ENCODE results near the gene YBX2.
"Not testable (repeated sequence)": the region's sequence is repeated elsewhere in the genome, so short reads cannot be mapped to it uniquely, and the experiment has no call there.

YBX2 gene

DNA sequence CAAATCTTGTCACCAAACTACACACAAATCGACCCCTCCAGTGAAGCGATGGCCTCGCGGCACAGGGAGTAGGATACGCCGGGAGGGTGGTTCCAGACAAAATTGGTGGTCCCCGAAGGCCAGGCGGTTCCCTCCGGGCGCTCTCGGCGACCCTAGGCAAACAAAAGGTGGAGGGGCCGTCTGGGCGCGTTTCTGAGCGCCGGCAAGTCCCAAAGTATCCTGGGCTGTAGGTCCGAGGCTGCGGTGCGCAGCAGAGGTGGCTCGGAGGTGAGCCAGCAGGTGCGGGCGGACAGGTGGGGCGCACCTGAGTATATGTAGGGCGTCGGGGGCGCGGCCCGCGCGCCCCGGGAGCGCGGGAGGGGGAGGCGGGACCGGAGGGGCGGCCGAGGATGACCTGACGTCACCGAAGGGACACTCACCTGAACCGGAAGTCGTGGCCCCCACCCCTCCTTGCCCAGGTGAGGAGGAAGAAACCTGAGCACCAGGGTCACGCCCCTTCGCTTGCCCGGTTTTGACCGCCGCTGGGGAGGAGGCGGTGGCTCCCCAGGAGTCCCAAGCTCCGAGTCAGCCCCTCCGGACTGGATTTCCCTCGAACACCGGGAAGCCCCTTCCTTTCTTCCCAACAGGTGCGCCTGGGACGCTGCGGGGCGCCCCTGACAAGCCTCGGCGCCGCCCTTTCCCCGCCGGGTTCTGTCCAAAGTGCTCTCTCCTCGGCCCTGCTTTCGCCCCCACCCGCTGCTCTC, 32.1 kb downstream of the YBX2 start, which contains the start of gene CLDN7:
Gene CLDN7, minus strand, starts transcription at position 287 of the 743 bp plus-strand sequence. CDS start 435 bp downstream, outside the sequence.
- DNase-seq: peak; percentile 39

DNA sequence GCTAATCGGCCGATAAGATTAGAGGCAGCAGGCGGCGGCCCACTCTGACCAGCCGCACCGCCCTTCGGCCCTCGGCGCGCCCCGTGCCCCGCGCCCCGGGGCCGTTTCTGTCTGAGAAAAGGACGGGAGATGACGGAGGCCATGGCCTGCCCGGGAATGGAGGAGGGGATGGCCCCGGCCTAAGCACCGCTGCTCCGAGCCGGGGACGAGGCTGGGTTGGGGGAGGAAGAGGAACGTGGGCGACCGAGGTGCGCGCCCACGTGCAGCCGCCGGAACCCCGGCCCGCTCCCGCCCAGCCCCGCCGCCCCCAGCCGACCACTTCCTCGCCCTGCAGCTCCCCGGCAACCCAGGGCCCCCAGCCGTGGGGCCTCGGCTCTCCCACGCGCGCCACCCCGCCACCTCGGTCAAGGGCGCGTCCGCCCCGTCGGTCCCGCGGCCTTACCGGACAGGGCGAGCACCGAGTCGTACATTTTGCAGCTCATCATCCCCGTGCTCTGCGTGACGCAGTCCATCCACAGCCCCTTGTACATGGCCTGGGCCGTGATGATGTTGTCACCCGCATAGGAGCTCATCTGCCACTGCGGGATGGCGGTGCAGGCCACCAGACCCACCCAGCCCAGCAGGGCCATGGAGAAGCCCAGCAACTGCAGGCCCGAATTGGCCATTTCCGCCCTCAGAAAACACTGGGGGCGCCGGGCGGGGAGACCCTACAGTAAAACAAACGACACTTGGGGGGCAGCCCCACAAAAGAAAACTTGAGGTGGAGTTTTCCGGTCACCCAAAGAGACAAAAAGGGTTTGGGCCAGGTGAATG, 32.9 kb downstream of the YBX2 start:
- DNase-seq: no peak

DNA sequence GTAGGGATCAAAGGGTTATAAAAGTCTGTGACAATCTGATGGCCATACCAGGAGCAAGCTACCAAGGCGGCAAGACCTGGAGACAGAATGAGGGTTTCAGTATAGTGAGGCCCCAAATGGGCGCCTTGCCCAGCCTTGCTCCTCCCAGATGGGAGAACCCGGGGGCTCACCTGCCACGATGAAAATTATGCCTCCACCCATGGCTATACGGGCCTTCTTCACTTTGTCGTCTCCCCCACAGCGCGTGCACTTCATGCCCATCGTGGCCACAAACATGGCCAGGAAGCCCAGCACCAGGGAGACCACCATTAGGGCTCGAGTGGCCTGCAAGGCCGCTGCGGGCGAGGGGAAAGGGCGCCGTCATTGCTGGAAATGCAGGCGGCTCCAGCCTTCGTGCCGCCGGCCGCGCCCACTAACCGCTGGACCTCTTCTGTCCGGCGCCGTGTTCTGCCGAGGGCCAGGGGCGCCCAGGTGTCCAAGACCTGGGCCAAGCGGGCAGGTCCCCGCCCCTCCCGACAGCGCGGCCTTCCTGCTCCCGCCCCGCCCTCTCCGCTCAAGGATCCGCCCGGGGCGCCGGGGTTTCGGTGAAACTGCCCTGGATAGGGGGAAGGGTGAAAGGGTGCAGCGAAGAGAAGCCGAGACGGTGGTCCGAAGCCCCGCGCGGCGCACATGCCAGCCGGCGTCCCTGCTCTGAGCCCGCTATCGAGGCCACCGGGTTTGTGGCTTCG, 33.6 kb downstream of the YBX2 start:
- no peak for DNase-seq

DNA sequence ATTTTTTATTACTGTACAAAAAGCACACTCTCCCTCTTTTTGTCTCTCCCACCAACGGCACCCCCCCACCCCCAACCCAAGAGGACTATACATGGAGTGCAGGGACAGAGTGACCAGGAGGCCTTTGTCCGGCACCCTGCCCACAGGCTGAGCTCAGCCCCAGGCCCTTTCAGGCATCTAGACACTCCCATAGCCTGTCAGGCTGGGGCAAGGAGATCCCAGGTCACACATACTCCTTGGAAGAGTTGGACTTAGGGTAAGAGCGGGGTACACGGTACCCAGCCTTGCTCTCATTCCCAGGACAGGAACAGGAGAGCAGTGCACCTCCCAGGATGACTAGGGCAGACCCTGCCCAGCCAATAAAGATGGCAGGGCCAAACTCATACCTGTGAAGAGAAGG, 34.3 kb downstream of the YBX2 start:
- DNase-seq: no peak

DNA sequence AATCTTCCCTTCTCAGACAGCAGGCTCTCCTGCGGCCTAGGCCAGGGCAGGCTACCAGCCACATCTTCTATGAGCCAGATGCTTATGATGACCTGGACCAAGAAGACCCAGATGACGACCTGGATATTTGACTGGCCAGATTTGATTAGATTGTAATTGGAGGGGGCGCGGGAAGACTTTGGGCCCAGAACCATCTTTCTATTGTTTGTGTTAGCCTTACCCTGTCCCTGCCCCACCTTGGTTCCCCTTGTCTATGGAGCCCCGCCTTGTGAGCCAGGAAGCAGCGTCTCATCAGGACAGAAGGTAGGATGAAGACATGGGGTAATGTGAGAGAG, 34.9 kb downstream of the YBX2 start:
- DNase-seq: no peak

DNA sequence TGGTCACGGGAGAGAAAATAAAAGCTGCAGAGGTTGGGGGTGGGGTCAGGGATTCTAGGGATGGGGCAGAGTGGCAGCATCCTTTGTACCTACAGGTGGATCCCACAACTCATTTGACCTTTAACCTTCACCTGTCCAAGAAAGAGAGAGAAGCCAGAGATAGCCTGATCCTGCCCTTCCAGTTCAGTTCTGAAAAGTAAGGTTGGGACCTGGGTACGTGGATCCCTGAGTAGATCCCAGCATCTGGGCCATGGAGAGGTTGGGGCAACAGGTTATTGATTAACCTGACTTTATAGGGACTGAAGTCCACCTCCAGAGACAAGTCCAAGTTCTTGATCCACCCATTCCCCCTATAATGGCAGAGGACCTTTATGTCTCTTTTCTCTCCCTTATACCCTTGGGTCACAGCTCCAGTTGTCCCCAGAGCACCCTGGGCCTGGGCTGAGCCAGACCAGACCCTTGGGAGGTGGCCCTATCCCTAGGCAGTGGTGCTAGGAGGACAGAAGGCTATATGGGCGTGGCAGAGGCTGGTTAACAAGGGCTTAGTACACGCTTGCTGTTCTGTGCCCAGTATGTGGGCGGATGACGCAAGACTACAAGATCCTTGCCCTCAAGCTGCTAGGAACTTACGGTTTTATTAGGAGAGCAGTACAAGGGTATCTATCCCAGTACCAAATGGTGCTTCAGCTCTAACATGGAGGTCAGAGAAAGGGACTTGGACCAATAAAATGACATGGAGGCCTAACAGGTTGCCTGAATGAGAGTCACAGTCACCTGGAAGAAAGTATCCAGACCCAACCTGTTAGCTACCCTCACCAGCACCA, 35.5 kb downstream of the YBX2 start:
- DNase-seq: no peak

DNA sequence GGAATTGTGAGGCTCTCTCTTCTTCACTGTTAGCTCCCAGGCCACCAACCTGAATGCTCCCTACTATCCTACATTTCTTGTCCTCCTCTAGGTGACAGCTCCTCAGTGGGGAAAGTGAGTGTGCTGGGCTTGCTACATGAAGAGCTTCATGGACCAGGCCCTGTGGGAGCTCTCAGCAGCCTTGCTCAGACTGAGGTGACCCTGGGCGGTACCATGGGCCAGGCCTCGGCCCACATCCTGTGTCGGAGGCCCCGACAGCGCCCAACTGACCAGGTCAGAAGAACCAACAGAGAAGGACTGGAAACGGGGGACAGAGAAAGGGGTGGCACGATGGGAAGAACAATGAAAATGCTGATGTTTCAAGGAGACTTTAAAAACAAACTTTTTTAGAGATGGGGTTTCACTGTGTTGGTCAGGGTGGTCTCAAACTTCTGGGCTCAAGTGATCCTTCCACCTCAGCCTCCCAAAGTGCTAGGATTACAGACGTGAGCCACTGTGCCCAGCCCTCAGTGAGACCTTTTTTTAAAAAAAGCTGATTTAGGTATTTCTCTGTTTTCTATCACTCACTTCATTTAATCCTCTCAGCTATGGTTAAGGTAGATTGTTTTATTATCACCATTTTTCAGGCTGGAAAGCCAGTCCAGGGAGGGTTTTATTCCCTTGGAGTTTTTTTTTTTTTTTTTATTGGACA, 37.5 kb downstream of the YBX2 start:
- no peak for DNase-seq

DNA sequence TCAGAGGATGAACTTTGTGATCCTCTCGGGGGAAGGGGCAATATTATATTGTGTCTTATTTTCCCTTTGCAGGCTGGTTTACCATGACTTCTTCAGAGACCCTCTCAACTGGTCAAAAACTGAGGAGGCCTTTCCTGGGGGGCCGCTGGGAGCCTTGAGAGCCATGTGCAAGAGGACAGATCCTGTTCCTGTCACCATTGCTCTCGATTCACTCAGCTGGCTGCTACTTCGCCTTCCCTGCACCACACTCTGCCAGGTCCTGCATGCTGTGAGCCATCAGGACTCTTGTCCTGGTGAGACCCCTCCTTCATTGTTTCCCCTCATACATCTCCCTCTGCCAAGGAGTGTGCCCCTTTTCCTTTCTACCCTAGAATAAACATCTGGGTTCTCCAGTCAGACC, 39.9 kb downstream of the YBX2 start:
- no peak for DNase-seq

DNA sequence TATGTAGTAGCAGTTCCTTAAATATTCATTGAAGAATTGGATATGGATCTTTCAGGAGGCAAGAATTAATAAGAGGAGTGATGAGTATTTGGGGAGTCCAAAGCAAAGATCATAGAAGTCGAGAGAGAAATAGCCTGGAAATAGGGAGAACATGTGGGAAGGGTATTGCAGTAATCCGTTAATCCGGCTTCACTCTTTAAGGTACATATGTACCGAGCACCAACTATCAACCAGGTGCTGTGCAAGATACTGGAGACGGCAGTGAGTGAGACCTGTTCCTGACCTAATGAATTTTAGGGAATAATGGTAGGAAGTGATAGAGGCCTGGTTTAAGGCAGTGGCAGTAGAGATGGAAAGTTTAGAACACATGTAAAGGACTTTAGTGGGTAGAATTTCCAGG, 41.4 kb downstream of the YBX2 start:
- no peak for DNase-seq

DNA sequence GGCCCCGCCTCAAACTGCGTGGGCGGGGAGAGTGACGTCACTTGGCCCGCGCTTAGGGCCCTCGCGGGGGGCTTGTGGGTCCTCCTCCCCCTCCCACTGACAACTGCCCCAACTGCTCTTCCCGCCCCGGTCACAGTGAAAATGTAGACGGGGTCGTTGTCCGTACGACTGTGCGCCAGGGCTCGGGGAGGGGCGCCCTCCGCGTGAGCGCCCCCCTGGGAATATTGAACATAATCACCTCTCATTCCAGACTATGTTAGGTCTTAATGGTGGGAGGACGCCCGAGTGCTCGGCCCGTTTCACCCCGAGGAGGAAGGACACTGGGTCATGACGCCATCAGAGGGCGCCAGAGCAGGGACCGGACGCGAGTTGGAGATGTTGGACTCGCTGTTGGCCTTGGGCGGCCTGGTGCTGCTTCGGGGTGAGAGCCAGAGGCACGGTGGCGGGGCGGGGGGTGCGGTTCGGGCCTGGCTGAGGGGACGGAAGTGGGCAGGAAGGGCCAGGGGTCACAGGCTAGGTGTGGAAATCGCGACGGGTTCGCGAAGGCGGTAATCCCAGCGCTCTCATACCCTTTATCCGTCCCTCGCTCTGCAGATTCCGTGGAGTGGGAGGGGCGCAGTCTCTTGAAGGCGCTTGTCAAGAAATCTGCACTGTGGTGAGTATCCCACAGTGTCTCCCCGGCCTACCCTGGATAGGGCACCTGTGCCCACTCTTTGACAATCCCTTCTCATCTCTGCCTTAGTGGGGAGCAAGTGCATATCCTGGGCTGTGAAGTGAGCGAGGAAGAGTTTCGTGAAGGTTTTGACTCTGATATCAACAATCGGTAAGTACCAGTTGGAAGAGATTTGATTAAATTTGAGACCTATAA, 42.0 kb downstream of the YBX2 start, which contains the start of gene ELP5:
Gene ELP5, plus strand, starts transcription at position 40 of the 868 bp plus-strand sequence. Its CDS starts 336 bp downstream, at position 376.
- DNase-seq: peak; percentile 67

DNA sequence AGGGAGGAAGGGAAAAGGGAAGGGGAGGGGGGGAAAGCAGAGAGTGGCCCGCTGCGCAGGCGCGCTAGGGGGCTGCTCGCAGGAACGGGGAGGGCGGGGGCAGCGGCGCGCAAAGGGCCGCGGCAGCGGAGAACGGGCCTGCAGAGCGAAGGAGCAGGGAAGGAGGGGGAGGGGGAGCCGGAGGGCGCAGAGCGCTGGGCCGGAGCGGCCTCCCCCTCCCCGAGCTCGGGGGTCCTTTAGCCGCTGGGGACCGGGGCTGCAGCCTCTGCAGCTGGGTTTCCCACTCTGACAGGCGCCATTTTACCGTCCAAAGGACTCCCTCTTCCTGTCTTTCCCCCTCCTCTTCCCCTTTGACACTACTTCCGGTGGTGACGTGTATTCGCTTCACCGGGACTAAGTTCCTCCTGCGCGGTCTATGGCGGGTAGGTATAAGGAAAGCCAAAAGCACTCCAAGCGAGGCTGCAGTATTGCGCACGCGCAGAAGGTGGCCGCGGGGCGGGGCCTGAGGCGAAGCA, 42.7 kb downstream of the YBX2 start, which contains the start of gene CTDNEP1:
Gene CTDNEP1, minus strand, starts transcription at position 74 of the 515 bp plus-strand sequence. CDS start 438 bp downstream, outside the sequence.
- DNase-seq: peak; percentile 86

DNA sequence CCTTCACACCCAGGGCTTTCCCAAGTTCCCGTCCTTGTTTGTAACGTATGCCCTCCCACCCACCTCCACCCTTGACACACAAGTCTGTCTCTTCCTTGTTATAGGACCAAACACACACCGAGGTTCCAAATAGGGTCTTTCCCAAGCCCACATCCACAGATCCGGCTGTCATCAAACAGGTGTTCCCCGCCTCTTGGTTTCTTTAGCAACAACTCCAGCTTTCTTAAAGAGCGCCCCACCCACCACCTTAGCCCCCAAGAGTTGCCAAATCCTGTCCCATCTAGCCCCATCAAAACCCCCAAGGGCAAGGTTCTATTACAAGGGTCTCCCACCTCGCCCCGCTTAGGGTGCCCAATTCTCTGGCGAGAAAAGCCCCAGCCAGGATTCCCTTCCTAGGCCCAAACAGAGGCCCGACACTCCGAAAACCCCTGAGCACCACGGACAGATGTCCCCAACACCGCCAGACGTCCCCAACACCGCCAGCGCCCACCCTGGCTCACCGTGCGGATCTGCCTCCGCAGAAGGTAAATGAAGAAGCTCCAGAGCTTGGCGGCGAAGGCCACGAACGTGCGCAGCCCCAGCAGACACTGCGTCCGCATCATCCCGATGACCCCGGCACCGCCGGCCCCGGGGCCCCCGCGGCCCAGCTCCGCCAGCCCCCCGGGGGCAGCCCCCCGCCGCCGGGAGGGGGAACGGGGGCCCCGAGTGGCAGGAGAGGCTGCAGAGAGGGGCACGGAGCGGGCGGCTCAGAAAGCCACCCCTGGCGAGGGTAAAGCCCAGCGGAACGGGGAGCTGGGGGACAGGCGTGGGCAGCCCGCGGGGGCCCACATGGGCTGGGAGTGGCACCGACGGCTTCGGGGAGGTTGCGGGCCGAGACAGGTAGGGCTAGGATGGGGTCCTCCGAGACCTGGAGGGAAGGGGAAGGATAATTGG, 43.5 kb downstream of the YBX2 start:
- no peak for DNase-seq

DNA sequence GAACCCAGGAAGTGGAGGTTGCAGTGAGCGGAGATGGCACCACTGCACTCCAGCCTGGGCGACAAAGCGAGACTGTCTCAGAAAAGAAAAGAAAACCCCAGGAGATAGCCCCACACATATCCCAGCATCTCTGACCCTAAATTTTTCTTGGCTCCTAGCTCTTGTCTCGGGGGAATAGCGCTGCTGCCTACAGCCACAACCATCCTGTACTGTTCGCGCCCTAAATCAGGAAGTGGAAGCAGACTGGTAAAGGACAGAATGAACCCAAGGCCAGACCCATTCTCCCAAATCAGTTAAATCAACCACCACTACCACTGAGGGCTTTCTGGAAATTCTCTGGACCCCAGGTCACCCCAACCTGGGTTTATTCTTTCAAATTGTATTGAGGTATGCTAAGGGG, 44.6 kb downstream of the YBX2 start:
- DNase-seq: no peak

DNA sequence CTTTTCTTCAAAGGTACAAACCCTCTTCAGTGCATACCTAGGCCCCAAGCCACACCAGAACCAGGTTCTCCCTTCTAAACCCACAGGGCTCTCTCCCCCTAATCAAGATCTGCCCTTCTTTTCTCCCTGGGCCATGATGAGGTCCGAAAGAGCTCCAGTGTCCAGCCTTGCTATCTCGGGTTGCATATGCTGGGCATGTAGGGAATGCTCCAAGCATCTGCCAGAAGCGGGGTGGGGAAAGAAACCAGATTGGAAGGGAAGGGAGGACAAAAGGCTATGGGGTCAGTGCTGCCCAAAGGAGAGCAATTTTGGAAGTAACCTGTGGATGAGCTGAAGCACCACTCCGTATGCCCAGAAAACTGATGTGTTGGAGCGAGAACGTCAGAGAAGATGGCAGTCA, 45.2 kb downstream of the YBX2 start:
- DNase-seq: no peak

DNA sequence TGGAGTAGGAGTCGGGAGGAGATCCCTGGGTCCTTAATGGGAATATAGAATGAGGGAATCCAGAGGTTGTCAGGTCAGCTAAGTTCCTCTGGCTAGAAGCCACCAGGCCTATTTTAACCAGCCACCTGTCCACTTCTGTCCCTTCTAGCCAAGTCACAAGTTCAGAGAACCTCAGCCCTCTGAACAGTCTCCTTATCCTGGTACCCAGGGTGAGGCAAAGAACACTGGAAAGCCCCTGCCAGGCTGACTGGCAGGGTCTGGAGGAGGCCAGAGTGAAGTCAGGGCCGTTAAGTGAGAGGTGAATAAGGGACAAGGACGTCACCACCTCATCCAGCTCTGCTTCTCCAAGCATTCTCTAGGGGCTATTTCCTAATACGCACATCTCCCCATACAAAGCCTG, 45.6 kb downstream of the YBX2 start:
- no peak for DNase-seq

DNA sequence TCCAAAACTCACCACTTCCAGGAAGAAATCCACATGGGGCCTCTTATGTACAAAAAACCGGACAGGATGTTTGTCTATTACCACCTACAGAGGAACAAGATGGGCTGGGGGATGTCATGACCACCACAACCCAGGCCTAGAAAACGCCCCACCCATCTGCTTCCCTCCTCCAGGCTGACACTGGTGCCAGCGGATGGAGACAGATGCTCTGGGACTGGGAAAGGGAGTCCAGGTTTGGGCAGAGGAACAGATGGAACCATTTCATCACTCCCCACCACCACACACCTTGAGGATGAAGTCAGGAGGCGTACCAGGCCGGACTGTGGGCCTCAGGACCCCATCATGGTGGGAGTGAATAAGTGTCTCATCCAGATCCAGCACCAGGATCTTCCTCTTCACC, 47.7 kb downstream of the YBX2 start:
- no peak for DNase-seq

DNA sequence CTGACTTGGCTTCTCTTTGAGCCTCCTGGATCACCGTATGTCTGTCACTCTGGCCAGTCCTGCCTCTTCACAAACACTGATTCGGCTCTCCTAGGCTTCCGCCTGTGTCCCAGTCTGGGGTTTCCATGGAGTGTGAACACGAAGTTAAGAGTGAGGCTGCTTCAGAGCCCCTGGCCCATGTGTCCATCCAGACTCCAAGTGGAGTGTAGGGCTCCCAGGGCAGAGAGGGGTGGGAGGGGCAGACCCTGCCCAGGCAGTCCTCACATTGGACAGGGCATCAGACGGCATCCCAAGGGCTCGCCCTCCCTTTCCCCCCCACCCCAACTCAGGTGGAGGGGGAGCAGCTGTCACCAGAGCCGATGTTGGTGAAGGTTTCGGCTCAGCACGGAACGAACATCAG, 50.6 kb downstream of the YBX2 start:
- not testable (repeated sequence) for DNase-seq

DNA sequence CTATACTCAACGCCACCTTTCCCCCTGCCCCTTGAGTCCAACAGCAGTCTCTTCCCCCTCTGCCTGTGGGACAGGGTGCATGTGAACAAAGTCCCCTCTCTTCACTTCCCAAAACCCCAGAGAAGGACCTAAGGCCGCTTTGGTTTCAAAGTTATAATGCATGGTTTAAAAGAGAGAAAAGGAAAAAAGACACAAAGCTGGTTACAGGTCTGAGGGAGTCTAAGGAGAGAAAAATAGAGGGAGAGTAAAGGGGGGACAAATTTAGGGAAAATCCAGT, 51.0 kb downstream of the YBX2 start:
- DNase-seq: no peak

DNA sequence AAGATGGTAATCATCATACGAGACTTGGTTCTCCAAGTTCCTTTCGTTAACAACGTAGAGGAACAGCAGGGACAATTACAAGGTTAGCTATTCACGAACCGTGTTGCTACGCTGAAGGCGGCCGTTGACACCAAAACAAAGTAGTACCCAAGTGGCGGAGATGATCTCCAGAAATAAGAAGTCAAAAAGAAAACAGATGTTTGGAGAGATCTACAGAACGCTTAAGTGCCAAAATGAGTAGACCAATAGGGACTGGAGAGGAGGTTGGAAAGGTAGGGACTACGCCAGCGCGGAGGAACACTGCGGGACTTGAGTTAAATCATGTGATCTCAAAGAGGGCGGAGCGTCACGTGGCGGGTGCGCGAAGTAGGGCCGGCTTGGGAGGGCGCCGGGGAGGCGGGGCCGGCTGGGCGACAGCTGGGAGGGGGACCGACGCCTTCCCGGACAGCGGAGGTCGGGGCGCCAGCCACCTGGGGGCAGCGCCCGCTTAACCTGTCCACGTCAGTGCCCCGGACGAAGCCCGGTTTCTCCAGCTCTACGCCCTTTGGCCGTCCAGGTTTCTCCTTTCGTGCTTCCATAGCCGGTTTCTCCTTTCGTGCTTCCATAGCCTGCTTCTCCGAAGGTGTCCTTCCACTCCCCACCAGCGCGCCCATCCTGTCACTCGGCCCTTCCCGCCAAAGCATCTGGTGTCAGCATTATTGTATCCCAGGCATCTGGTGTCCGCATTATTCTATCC, 51.6 kb downstream of the YBX2 start:
- DNase-seq: peak; percentile 87

Measured in COR-L47 (cell line).